GM12891 (cell line): ENCODE measurements around the gene SLC49A4.

Source experiments
- PAX5 ChIP-seq: IDR thresholded peaks from 2 replicates; pipeline ENCODE4 v1.6.1; 2011; ENCODE audit warnings: low read length, moderate library complexity, mild to moderate bottlenecking; ENCODE audit not compliant: insufficient read depth, severe bottlenecking
- POLR2A ChIP-seq: IDR thresholded peaks from 2 replicates; pipeline ENCODE4 v1.6.1; 2011; ENCODE audit warnings: low read depth, low read length, control low read depth
- POLR2AphosphoS5 ChIP-seq: IDR thresholded peaks from 2 replicates; pipeline ENCODE4 v1.6.1; 2011; ENCODE audit warnings: low read depth, low read length, control low read depth
- POU2F2 ChIP-seq: IDR thresholded peaks from 2 replicates; pipeline ENCODE4 v1.6.1; 2011; ENCODE audit warnings: low read depth, mild to moderate bottlenecking, control low read depth, low read length, moderate library complexity
- SPI1 ChIP-seq: IDR thresholded peaks from 2 replicates; pipeline ENCODE4 v1.6.1; 2011; ENCODE audit warnings: low read depth, low read length, control low read depth
- TAF1 ChIP-seq: IDR thresholded peaks from 2 replicates; pipeline ENCODE4 v1.6.1; 2011; ENCODE audit warnings: low read depth, low read length, control low read depth

- TF ChIP-seq POLR2A (no peak), PAX5 (no peak), TAF1 (no peak), SPI1 (no peak), POLR2AphosphoS5 (no peak), POU2F2 (no peak)
These were observed 62.1 kb downstream of the SLC49A4 start for GRCh38 chr3:122857019-122857418.
